GM18520 (cell line): Measurements from ENCODE around the gene KNTC1.
"Not testable (repeated sequence)": the region's sequence is repeated elsewhere in the genome, so short reads cannot be mapped to it uniquely, and the experiment has no call there.

Source experiments
- ATAC-seq: cut with Tn5 transposase; IDR thresholded peaks from one replicate; pipeline ENCODE4 v1.9.1; 2021; ENCODE audit not compliant: unreplicated experiment

KNTC1 gene

DNA sequence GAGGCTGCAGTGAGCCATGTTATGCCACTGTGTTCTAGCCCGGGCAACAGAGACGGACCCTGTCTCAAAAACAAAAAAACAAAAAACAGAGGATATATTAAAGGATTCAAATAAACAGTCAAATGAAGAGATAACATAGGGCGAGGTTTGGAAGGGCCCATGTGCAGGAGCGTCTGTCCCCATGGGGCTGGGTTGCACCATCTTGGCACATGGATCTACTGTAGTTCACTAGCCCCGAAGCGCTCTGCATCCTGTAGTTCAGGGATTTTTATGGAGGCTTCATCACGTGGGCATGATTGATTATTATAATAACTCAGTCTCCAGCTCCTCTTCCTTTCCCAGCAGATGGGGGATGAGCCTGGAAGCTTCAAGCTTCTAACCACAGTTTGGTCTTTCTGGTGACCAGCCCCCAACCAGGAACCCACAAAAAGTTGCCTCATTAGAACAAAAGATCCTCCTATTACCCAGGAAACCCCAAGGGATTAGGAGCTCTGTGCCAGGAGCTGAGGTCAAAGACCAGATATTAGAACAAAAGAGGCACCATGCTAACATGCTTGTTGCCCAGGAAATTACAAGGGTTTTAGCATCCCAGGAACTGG, 116.3 kb downstream of the KNTC1 start:
- ATAC-seq, result no peak

DNA sequence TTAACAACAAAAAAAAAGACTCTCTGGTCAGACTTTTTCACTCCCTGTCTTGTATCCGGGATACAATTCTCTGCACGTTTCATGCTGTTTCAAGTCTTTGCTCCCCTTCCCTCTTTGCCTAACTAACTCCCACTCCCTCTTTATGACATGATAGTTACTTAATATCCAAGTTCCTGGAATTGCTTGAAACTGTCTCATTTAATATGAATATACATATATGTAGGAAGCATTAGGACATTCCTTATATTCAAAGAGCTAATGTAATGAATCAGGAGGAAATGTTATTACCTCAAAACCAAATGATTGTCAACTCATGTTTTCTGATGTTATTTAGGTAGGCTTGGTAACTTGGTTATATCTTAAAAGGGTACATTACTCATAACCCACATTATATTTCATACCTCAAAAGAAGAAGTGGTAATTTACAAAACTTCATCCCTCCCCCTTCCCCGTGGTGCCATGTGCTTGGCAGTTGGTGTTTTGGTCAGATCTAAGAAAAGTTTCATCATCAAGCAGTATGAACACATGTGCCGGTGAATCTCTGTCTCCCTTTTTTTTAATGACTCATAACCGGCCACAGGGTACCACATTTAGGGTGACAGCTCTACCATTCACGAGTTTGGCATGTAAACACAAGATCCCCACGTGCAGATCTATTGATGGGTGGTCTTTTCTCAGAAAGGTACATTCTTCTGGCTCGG, 119.6 kb downstream of the KNTC1 start:
- ATAC-seq, result peak; percentile 85

DNA sequence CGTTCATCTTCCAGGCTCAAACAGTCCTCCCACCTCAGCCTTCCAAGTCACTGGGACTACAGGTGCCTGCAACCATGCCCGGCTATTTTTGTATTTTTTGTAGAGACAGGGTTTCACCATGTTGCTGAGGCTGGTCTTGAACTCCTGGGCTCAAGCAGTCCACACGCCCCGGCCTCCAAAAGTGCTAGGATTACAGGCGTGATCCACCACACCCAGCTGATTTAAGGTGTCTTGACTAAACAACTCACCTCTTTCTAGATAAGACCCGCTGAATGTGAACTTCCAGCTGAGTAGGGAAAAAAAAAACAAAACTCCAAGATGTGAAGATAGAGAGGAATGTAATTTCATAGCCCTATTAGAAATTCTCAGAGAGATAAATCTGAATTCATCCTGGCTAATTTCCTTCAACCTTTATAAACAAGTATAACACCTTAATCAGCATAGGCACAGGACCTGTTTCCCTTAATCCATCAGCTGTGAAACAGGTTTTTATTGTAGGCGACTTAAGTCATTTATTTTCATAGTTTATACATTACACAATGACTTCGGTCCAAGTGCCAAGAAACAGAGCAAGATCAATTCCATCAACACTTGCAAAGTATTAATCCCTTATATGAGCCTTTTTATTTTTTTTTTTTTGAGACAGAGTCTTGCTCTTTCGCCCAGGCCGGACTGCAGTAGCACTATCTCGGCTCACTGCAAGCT, 124.6 kb downstream of the KNTC1 start:
- no peak for ATAC-seq

DNA sequence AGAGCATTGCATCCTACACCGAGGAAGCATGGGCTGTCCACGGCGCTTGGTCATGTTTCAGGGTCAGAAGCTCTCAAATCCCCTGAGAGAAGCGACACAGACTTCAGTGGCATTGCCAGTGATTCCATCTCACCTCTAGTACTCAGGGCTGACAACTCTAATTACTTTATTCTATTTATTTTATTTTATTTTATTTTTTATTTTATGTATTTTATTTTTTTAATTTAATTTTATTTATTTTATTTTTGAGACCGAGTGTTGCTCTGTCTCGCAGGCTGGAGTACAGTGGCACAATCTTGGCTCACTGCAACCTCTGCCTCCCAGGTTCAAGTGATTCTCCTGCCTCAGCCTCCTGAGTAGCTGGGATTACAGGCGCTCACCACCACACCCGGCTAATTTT, 126.2 kb downstream of the KNTC1 start:
- ATAC-seq, result not testable (repeated sequence)

DNA sequence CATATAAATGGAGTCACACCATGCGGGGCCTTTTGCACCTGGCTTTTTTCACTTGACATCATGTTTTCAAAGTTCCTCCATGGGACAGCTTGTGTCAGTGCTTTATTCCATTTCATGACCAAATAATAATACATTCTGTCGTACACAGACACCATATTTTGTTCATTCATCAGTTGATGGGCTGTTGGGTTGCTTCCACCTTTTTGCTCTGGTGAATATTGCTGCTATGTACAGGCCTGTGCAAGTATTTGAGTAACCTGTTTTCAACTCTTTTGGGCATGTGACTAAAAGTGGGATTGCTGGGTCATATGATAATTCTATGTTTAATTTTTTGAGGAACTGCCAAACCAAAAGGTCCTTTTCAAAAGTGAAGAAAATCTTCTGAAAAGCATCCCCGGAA, 129.2 kb downstream of the KNTC1 start:
- ATAC-seq, result no peak

DNA sequence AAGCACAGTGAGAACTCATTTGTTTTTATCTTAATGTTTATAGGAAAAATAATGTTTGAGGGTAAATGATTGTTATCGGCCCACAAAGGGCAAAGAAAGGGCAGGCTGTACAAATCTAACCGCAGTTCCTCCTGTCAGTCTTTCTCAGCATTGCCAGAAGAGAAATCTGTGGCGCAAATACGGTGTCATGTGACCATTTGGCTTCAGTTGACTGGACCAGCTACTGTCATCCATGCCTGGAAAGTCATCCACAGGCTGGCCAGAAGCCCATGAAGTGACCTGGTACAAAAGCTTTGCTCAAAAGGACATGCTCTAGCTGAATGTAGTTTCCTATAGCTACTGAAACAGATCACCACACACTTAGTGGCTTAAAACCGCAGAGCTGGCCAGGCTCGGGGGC, 132.5 kb downstream of the KNTC1 start:
- ATAC-seq, result no peak

DNA sequence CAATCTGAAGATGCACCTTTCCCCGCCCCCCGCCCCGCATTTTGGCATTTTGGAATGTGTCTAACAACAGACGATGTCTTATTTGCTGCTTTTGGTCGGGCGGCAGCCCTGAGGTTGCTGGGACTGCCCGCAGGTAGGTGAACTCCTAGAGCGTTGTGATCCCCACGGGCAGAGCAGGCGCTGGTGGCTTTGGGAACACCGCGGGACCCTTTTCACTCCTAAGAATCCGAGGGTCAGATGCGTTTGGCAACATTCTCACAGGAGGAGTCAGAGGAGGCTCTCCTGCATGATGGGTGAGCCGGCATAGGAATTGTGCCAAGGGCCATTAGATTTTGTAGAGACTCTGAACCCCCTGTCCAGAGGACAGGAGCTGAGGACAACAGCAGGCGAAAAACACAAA, 134.2 kb downstream of the KNTC1 start:
- ATAC-seq, result no peak

DNA sequence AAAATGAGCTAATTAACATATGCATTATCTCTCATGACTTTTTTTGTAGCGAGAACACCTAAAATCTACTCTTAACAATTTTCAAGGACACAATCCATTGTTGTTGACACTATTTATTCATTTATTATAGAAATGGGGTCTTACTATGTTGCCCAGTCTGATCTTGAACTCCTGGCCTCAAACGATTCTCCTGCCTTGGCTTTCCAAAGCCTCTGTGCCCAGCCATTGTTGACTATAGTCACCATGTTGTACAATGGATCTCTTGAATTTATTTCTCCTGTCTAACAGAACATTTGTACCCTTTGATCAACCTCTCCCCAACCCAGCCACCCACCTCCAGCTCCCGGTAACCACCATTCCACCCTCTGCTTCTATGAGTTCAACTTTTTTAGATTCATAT, 134.9 kb downstream of the KNTC1 start:
- no peak for ATAC-seq

DNA sequence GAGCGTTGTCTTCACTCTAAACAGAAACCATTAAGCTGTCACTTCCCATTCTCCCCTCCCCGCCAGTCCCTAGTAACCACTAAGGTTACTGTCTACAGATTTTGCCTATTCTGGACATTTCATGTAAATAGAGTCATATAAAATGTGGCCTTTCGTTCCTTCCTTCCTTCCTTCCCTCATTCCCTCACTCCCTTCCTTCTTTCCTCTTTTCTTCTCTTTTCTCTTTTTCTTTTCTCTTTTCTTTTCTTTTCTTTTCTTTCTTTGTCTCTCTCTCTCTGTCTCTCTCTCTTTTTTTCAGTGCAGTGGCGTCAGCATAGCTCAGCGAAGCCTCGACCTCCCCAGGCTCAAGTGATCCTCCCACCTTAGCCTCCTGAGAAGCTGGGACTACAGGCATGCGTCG, 138.3 kb downstream of the KNTC1 start:
- ATAC-seq, result no peak

DNA sequence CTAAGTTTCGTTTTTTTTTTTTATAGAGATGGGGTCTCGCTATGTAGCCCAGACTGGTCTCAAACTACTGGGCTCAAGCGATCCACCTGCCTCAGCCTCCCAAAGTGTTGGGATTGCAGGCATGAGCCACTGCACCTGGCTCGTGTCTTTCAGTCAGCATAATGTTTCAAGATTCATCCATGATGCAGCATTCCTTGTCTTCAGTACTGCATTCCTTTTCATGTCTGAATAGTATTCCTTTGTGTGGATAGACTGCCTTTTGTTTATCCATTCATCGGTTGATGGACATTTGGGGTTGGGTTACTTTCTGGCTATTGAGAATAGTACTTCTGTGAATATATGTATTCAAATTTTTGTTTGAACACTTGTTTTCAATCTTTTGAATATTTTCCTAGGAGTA, 138.7 kb downstream of the KNTC1 start:
- no peak for ATAC-seq

DNA sequence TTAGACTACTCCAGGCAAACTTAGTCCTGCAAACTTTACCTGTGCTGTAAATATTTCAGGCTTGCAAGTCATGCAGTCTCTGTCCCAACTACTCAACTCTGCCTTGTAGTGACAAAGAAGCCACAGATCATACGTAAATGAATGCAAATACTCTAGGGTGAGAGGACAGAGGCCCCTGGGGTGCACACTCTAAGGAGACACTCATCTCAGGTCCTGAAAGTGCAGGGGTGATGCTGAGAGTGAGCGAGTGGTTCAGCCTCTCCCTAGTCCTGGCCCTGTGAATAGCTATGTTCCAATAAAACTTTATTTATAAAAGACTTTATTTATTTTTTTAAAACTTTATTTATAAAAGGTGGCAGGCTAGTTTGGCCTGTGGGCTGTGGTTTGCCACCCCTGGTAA, 141.2 kb downstream of the KNTC1 start:
- ATAC-seq, result no peak

DNA sequence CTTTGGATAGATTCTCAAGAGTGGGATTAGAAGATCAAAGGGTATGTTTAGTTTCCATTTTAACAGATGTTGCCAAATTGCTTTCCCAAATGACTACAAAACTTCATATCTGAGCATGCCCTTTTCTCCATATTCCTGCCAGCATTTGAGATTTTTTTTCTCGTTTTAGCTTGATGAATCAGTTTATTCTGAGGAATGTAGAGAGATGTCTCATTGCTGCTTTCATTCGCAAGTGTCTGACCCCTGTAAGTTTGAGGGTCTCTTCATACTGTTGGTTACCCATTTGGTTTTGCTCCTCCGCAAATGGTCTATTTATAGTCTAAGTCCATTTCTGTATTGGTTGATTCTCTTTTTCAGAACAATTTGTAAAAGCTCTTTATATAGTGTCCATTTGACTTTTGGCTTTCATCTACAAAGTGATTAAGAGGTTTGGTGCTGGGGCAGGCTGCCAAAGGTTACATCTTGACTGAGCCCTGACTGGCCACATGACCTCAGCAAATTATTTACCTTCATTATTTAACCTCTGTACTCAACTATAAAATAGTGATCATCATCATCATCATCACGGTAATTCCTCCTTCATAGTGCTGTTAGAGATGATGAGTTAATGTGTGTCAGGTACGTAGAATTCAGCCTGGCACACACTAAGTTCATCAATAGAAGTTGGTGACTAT, 142.5 kb downstream of the KNTC1 start:
- ATAC-seq, result no peak

DNA sequence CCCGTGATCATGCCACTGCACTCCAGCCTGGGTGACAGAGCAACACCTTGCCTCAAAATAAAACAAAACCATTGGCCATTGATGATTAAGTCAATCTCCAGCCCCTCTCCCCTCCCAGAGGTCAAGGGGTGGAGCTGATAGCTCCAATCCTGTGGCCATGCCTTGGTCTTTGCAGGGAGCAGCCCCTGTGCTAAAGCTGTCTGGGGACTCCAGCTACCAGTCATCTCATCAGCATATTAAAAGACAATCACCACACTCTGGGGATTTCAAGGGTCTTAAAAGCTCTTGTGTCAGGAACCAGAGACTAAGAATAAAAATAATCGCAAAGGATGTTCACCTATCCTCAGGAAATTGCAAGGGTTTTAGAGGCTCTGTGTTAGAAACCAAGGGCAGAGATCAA, 145.5 kb downstream of the KNTC1 start:
- no peak for ATAC-seq
